Measurements from ENCODE around the gene NFE2L2. TPM values are rescaled to one million over a fixed set of nuclear protein-coding genes. Genes with fewer than 3 reads are reported as not detected.
"Not testable (repeated sequence)": the region's sequence is repeated elsewhere in the genome, so short reads cannot be mapped to it uniquely, and the experiment has no call there.

The NFE2L2 gene
- total RNA-seq, 1 donor = 127 TPM

- H3K4me3 ChIP-seq (ENCODE audit: low read depth, low read length) = no peak overlapping the region
- DNase-seq (ENCODE audit: low read depth) = no peak
- no peak for TF ChIP-seq CTCF (IDR thresholded peaks at IDR 0.05; ENCODE audit: insufficient read depth, low read length)
Measured at GRCh38 chr2:177252808-177253531, 11.6 kb downstream of the NFE2L2 start.

GRCh38 chr2:177251165-177251542 lies 13.4 kb downstream of the NFE2L2 start:
- no peak overlapping the region for H3K4me3 ChIP-seq (ENCODE audit: low read depth, low read length)
- no peak for DNase-seq (ENCODE audit: low read depth)
- no peak for TF ChIP-seq CTCF (IDR thresholded peaks at IDR 0.05; ENCODE audit: insufficient read depth, low read length)

- DNase-seq (ENCODE audit: low read depth) = no peak
- H3K4me3 ChIP-seq (ENCODE audit: low read depth, low read length) = no peak overlapping the region
- no peak for TF ChIP-seq CTCF (IDR thresholded peaks at IDR 0.05; ENCODE audit: insufficient read depth, low read length)
Measured at GRCh38 chr2:177250461-177250860, 14.1 kb downstream of the NFE2L2 start.

GRCh38 chr2:177249038-177249437 lies 15.5 kb downstream of the NFE2L2 start:
- TF ChIP-seq CTCF (IDR thresholded peaks at IDR 0.05; ENCODE audit: insufficient read depth, low read length) = no peak
- H3K4me3 ChIP-seq (ENCODE audit: low read depth, low read length) = no peak overlapping the region
- no peak for DNase-seq (ENCODE audit: low read depth)

- TF ChIP-seq CTCF (IDR thresholded peaks at IDR 0.05; ENCODE audit: insufficient read depth, low read length) = no peak
- no peak for DNase-seq (ENCODE audit: low read depth)
- no peak overlapping the region for H3K4me3 ChIP-seq (ENCODE audit: low read depth, low read length)
Measured at GRCh38 chr2:177247693-177248262, 16.7 kb downstream of the NFE2L2 start.

- not testable (repeated sequence) for H3K4me3 ChIP-seq (ENCODE audit: low read depth, low read length); DNase-seq (ENCODE audit: low read depth)
Measured at GRCh38 chr2:177246523-177247030, 17.9 kb downstream of the NFE2L2 start.

- H3K4me3 ChIP-seq (ENCODE audit: low read depth, low read length) = no peak overlapping the region
- TF ChIP-seq CTCF (IDR thresholded peaks at IDR 0.05; ENCODE audit: insufficient read depth, low read length) = no peak
- DNase-seq (ENCODE audit: low read depth) = no peak
Measured at GRCh38 chr2:177246000-177246399, 18.5 kb downstream of the NFE2L2 start.
